ENCODE data around the gene SAP30BP. TPM values are rescaled to one million over a fixed set of nuclear protein-coding genes. Genes with fewer than 3 reads are reported as not detected.
A peak's percentile ranks its signal among the peaks of the same experiment; 100 is the strongest.

The SAP30BP gene
- polyA plus RNA-seq, 1 donor (not counting 4 experiments of a cell fraction or from before 2014, with no cell fraction given) = 99.0 TPM

GRCh38 chr17:75633486-75634375, 33.4 kb upstream of the SAP30BP start:
- Histone ChIP-seq H3K36me3 (ENCODE audit: control insufficient read depth in 2 of 2, extremely low read depth in 1 of 2, insufficient read depth in 2 of 2, low read length in 2 of 2) (peaks cover 4 to 17% of the 10 kb centered on the region in 2 experiments), H3K9ac (ENCODE audit: control insufficient read depth, extremely low read depth, insufficient read depth, low read length) (peak overlapping the region; percentile 63), H3K4me2 (ENCODE audit: control insufficient read depth, extremely low read depth, insufficient read depth, low read depth, low read length) (peak overlapping the region; percentile 45), H3K9me1 (ENCODE audit: control insufficient read depth, extremely low read depth, insufficient read depth, low read length) (no peaks in the 10 kb centered on the region), H3K79me2 (ENCODE audit: control insufficient read depth, insufficient read depth, low read length) (no peaks in the 10 kb centered on the region), H3K4me3 (ENCODE audit: control insufficient read depth in 2 of 3, extremely low read depth in 1 of 3, insufficient read depth in 2 of 3, low read depth in 1 of 3, low read length in 3 of 3) (no peak overlapping the region), H3K9me3 (ENCODE audit: control insufficient read depth, low read depth, low read length) (no peaks in the 10 kb centered on the region), H3K4me1 (ENCODE audit: control insufficient read depth, extremely low read depth, insufficient read depth, low read length) (peaks cover 15% of the 10 kb centered on the region), H3K27me3 (ENCODE audit: control insufficient read depth, extremely low read depth, insufficient read depth, low read length) (no peaks in the 10 kb centered on the region), H3K27ac (ENCODE audit: control insufficient read depth, insufficient read depth, low read length) (peak overlapping the region; percentile 58), H2AFZ (ENCODE audit: control insufficient read depth, low read length) (peak overlapping the region; percentile 42), H4K20me1 (ENCODE audit: control insufficient read depth, extremely low read depth, insufficient read depth, low read length) (peaks cover 3% of the 10 kb centered on the region)
- peak; percentile 76 to 88 (median 77) for TF ChIP-seq CTCF (optimal IDR thresholded peaks at IDR 0.05 in 1 of 3, IDR thresholded peaks at IDR 0.05 in 1 of 3, conservative IDR thresholded peaks at IDR 0.05 in 1 of 3; ENCODE audit: extremely low read depth in 1 of 3, insufficient read depth in 2 of 3, low read length in 3 of 3)
- TF ChIP-seq EZH2 (IDR thresholded peaks at IDR 0.05; ENCODE audit: low read length) = no peak
- FAIRE-seq (peak; percentile 83), DNase-seq (ENCODE audit: low read depth, low spot score) (peak; percentile 60)
- dilution Hi-C loops (cut with MboI; ENCODE audit: extremely low pct_ligation_motif_present, low sequenced_read_pairs) = no loop called here

GRCh38 chr17:75634376-75634740, 32.8 kb upstream of the SAP30BP start:
- Histone ChIP-seq H3K79me2 (ENCODE audit: control insufficient read depth, insufficient read depth, low read length) (no peaks in the 10 kb centered on the region), H3K9ac (ENCODE audit: control insufficient read depth, extremely low read depth, insufficient read depth, low read length) (peak overlapping the region; percentile 22), H3K36me3 (ENCODE audit: control insufficient read depth in 2 of 2, extremely low read depth in 1 of 2, insufficient read depth in 2 of 2, low read length in 2 of 2) (peaks cover 4 to 19% of the 10 kb centered on the region in 2 experiments), H3K4me3 (ENCODE audit: control insufficient read depth in 2 of 3, extremely low read depth in 1 of 3, insufficient read depth in 2 of 3, low read depth in 1 of 3, low read length in 3 of 3) (no peak overlapping the region), H2AFZ (ENCODE audit: control insufficient read depth, low read length) (no peak overlapping the region), H3K27ac (ENCODE audit: control insufficient read depth, insufficient read depth, low read length) (no peak overlapping the region), H3K4me1 (ENCODE audit: control insufficient read depth, extremely low read depth, insufficient read depth, low read length) (peaks cover 15% of the 10 kb centered on the region), H3K9me3 (ENCODE audit: control insufficient read depth, low read depth, low read length) (no peaks in the 10 kb centered on the region), H3K4me2 (ENCODE audit: control insufficient read depth, extremely low read depth, insufficient read depth, low read depth, low read length) (no peak overlapping the region), H3K9me1 (ENCODE audit: control insufficient read depth, extremely low read depth, insufficient read depth, low read length) (no peaks in the 10 kb centered on the region), H3K27me3 (ENCODE audit: control insufficient read depth, extremely low read depth, insufficient read depth, low read length) (no peaks in the 10 kb centered on the region), H4K20me1 (ENCODE audit: control insufficient read depth, extremely low read depth, insufficient read depth, low read length) (peaks cover 3% of the 10 kb centered on the region)
- FAIRE-seq = no peak
- TF ChIP-seq CTCF (optimal IDR thresholded peaks at IDR 0.05 in 1 of 3, IDR thresholded peaks at IDR 0.05 in 1 of 3, conservative IDR thresholded peaks at IDR 0.05 in 1 of 3; ENCODE audit: extremely low read depth in 1 of 3, insufficient read depth in 2 of 3, low read length in 3 of 3) (no peak), EZH2 (IDR thresholded peaks at IDR 0.05; ENCODE audit: low read length) (no peak)
- dilution Hi-C loops (cut with MboI; ENCODE audit: extremely low pct_ligation_motif_present, low sequenced_read_pairs) = no loop called here
- no peak for DNase-seq (ENCODE audit: low read depth, low spot score)

Data from keratinocyte (primary cell).